H1 (cell line): ENCODE measurements around the gene SLC27A6. TPM values are rescaled to one million over a fixed set of nuclear protein-coding genes. Genes with fewer than 3 reads are reported as not detected.

Experiments used
- CTCF ChIA-PET: fragments of 300-600 bp; sonication (Branson Sonifier 250); formaldehyde crosslinking; loops from one replicate; lab custom pipeline; 2021; ENCODE audit not compliant: partially characterized antibody; lab: Charles Lee
- POLR2A ChIA-PET: fragments of 300-600 bp; sonication (Branson Sonifier 250); formaldehyde crosslinking; loops from one replicate; lab custom pipeline; 2021; ENCODE audit warnings: inconsistent platforms; ENCODE audit not compliant: partially characterized antibody; lab: Charles Lee
- DNase-seq, 2 experiments: peaks; one replicate each; pipeline versions ENCODE4 v3.0.0 to v3.0.0-alpha.2; 2010 to 2022; ENCODE audit warnings: low spot score in 2 of 2, low read depth in 1 of 2, mixed read lengths in 1 of 2
- FAIRE-seq: peaks from 2 replicates; lab custom pipeline; 2011; peaks lifted over from hg19 to GRCh38; lab: Jason Lieb, UNC
- H2AFZ ChIP-seq: 2 replicates; pipeline ENCODE4 v1.8.1; 2012; ENCODE audit warnings: low read length, inconsistent platforms
- H2AK5ac ChIP-seq: 2 replicates; pipeline ENCODE4 v1.6.1; 2013; ENCODE audit warnings: low read depth, low read length
- H2BK120ac ChIP-seq: replicated peaks from 2 replicates; pipeline ENCODE3; 2013; ENCODE audit warnings: low read depth, low read length, inconsistent platforms
- H2BK12ac ChIP-seq: 2 replicates; pipeline ENCODE4 v1.6.1; 2013; ENCODE audit warnings: low read depth, low read length
- H2BK15ac ChIP-seq: 2 replicates; pipeline ENCODE4 v1.6.1; 2013; ENCODE audit warnings: low read length
- H2BK20ac ChIP-seq: 2 replicates; pipeline ENCODE4 v1.6.1; 2013; ENCODE audit warnings: low read length
- H2BK5ac ChIP-seq: 2 replicates; pipeline ENCODE4 v1.6.1; 2013; ENCODE audit warnings: low read depth, low read length
- H3K14ac ChIP-seq: 2 replicates; pipeline ENCODE4 v1.6.1; 2013; ENCODE audit warnings: inconsistent platforms; ENCODE audit not compliant: insufficient read length
- H3K18ac ChIP-seq: 2 replicates; pipeline ENCODE4 v1.6.1; 2013; ENCODE audit warnings: low read length; ENCODE audit errors: extremely low read depth
- H3K23ac ChIP-seq: 2 replicates; pipeline ENCODE4 v1.6.1; 2013; ENCODE audit warnings: inconsistent platforms; ENCODE audit not compliant: insufficient read length
- H3K23me2 ChIP-seq: 2 replicates; pipeline ENCODE4 v1.6.1; 2013; ENCODE audit warnings: low read depth, low read length
- H3K27ac ChIP-seq: 2 replicates; pipeline ENCODE4 v1.6.1; 2011; ENCODE audit warnings: low read depth, low read length, inconsistent platforms
- H3K27me3 ChIP-seq, 4 experiments: replicated peaks in 1 of 4; 1 replicate in 1 of 4; 2 replicates in 3 of 4; pipeline versions ENCODE4 v1.6.1 to v1.8.1; 2011 to 2013; ENCODE audit warnings: low read length in 3 of 4, mild to moderate bottlenecking in 3 of 4, inconsistent platforms in 2 of 4, mixed read lengths in 2 of 4, moderate library complexity in 1 of 4; ENCODE audit not compliant: control insufficient read depth in 3 of 4, insufficient read depth in 3 of 4; ENCODE audit errors: extremely low read depth in 1 of 4
- H3K36me3 ChIP-seq, 4 experiments: 2 replicates each; pipeline versions ENCODE4 v1.6.1 to v1.8.1; 2011 to 2013; ENCODE audit warnings: mild to moderate bottlenecking in 4 of 4, low read length in 3 of 4, moderate library complexity in 2 of 4, control low read depth in 1 of 4, inconsistent platforms in 1 of 4; ENCODE audit not compliant: insufficient read depth in 4 of 4, control insufficient read depth in 2 of 4
- H3K4ac ChIP-seq: replicated peaks from 2 replicates; pipeline ENCODE3; 2013; ENCODE audit warnings: low read length, low read depth, mixed read lengths, inconsistent platforms; ENCODE audit not compliant: insufficient read length
- H3K4me1 ChIP-seq, 4 experiments: replicated peaks in 1 of 4; 1 replicate in 1 of 4; 2 replicates in 3 of 4; pipeline versions ENCODE4 v1.6.1 to v1.8.1; 2011 to 2013; ENCODE audit warnings: low read length in 3 of 4, inconsistent platforms in 2 of 4, mixed read lengths in 1 of 4; ENCODE audit not compliant: insufficient read depth in 4 of 4, control insufficient read depth in 3 of 4
- H3K4me2 ChIP-seq, 2 experiments: 2 replicates each; pipeline versions ENCODE4 v1.6.1 to v1.8.1; 2011 to 2013; ENCODE audit warnings: low read depth in 2 of 2, low read length in 2 of 2, control low read depth in 1 of 2, inconsistent platforms in 1 of 2, mild to moderate bottlenecking in 1 of 2; ENCODE audit not compliant: insufficient read depth in 1 of 2
- H3K4me3 ChIP-seq, 4 experiments: fragments of 200-600, 300-600 bp in 1 of 4; sonication (generic), shearing (Covaris generic), sonication (Bioruptor Twin) in 1 of 4; 2 replicates each; pipeline versions ENCODE4 v1.5.1 to v1.8.1; 2011 to 2016; ENCODE audit warnings: low read length in 4 of 4, low read depth in 3 of 4, control low read depth in 2 of 4, inconsistent platforms in 2 of 4, mild to moderate bottlenecking in 2 of 4, mixed read lengths in 1 of 4, moderate library complexity in 1 of 4; ENCODE audit not compliant: insufficient read depth in 2 of 4; ENCODE audit errors: extremely low read depth in 1 of 4
- H3K56ac ChIP-seq: replicated peaks from 2 replicates; pipeline ENCODE3; 2013; ENCODE audit warnings: low read depth, mild to moderate bottlenecking, mixed read lengths, low read length, inconsistent platforms; ENCODE audit not compliant: insufficient read length
- H3K79me1 ChIP-seq: 2 replicates; pipeline ENCODE4 v1.6.1; 2013; ENCODE audit warnings: low read depth, low read length, control low read depth
- H3K79me2 ChIP-seq, 2 experiments: 2 replicates each; pipeline versions ENCODE4 v1.6.1 to v1.8.1; 2012 to 2013; ENCODE audit warnings: low read length in 2 of 2, mild to moderate bottlenecking in 2 of 2, inconsistent platforms in 1 of 2; ENCODE audit not compliant: insufficient read depth in 2 of 2, control insufficient read depth in 1 of 2
- H3K9ac ChIP-seq, 4 experiments: replicated peaks in 1 of 4; 1 replicate in 1 of 4; 2 replicates in 3 of 4; pipeline versions ENCODE4 v1.6.1 to v1.8.1; 2011 to 2013; ENCODE audit warnings: low read depth in 3 of 4, low read length in 3 of 4, control low read depth in 2 of 4, mild to moderate bottlenecking in 2 of 4, moderate library complexity in 2 of 4, inconsistent platforms in 1 of 4; ENCODE audit errors: extremely low read depth in 1 of 4
- H3K9me3 ChIP-seq, 2 experiments: 2 replicates each; pipeline versions ENCODE4 v1.6.1 to v1.8.1; 2012 to 2013; ENCODE audit warnings: mild to moderate bottlenecking in 2 of 2, moderate library complexity in 2 of 2, control low read depth in 1 of 2, inconsistent platforms in 1 of 2, low read depth in 1 of 2, low read length in 1 of 2, mixed read lengths in 1 of 2; ENCODE audit not compliant: insufficient read depth in 2 of 2
- H4K20me1 ChIP-seq, 2 experiments: replicated peaks in 1 of 2; 2 replicates each; pipeline versions ENCODE3 to v1.8.1; 2011 to 2013; ENCODE audit warnings: inconsistent platforms in 2 of 2, low read length in 2 of 2, mild to moderate bottlenecking in 1 of 2; ENCODE audit not compliant: insufficient read depth in 2 of 2, control insufficient read depth in 1 of 2
- H4K5ac ChIP-seq: 2 replicates; pipeline ENCODE4 v1.6.1; 2013; ENCODE audit warnings: low read length, low read depth, mixed read lengths, inconsistent platforms; ENCODE audit not compliant: insufficient read length
- H4K8ac ChIP-seq: 2 replicates; pipeline ENCODE4 v1.8.0; 2013; ENCODE audit warnings: mild to moderate bottlenecking, moderate library complexity, low read length, inconsistent platforms; ENCODE audit not compliant: insufficient read depth; ENCODE audit errors: extremely low read depth
- H4K91ac ChIP-seq: replicated peaks from 2 replicates; pipeline ENCODE3; 2013; ENCODE audit warnings: low read length, mixed read lengths, inconsistent platforms; ENCODE audit not compliant: insufficient read length
- CBX5 ChIP-seq: fragments of 300-800, 300-1000 bp; sonication (generic); IDR thresholded peaks from 2 replicates; pipeline ENCODE4 v1.7.1; 2016; ENCODE audit warnings: antibody characterized with exemption, low read length, low read depth
- CBX8 ChIP-seq: fragments of 300-800, 300-1000 bp; sonication (generic); IDR thresholded peaks from 2 replicates; pipeline ENCODE4 v1.7.1; 2016; ENCODE audit warnings: low read depth, low read length, borderline replicate concordance
- CHD2 ChIP-seq: IDR thresholded peaks from 2 replicates; pipeline ENCODE4 v1.6.1; 2012; ENCODE audit warnings: low read length, improper control_type of control experiment
- EZH2 ChIP-seq: fragments of 200-600 bp; sonication (generic); IDR thresholded peaks from 2 replicates; pipeline ENCODE4 v1.7.1; 2012; ENCODE audit warnings: low read depth, mild to moderate bottlenecking, moderate library complexity, low read length, inconsistent platforms; ENCODE audit not compliant: severe bottlenecking
- NANOG ChIP-seq: IDR thresholded peaks from 2 replicates; pipeline ENCODE4 v1.6.1; 2011; ENCODE audit warnings: low read length, low read depth, mild to moderate bottlenecking, inconsistent platforms; ENCODE audit not compliant: insufficient read depth, poor library complexity, severe bottlenecking
- RXRA ChIP-seq: IDR thresholded peaks from 2 replicates; pipeline ENCODE4 v1.6.1; 2011; ENCODE audit warnings: low read depth, mild to moderate bottlenecking, low read length, moderate library complexity; ENCODE audit not compliant: insufficient read depth
- SAP30 ChIP-seq: fragments of 300-600 bp; sonication (generic); IDR thresholded peaks from 2 replicates; pipeline ENCODE4 v1.7.1; 2012; ENCODE audit warnings: low read length, moderate library complexity, mild to moderate bottlenecking, inconsistent platforms; ENCODE audit not compliant: insufficient read depth, insufficient replicate concordance
- SUZ12 ChIP-seq: fragments of 200-600 bp; sonication (generic); IDR thresholded peaks from 2 replicates; pipeline ENCODE4 v1.6.1; 2012; ENCODE audit warnings: mild to moderate bottlenecking, inconsistent platforms, low read length, moderate library complexity, mixed read lengths
- TBP ChIP-seq: IDR thresholded peaks from 2 replicates; pipeline ENCODE4 v1.6.1; 2011; ENCODE audit warnings: low read depth, low read length, improper control_type of control experiment
- TEAD4 ChIP-seq: IDR thresholded peaks from 2 replicates; pipeline ENCODE4 v1.6.1; 2012; ENCODE audit warnings: low read depth, low read length, inconsistent platforms, mixed read lengths
- WGBS, 2 experiments: shearing (Covaris generic) in 1 of 2; methylation state at CpG; one replicate each; pipeline versions ENCODE4 v1.1.6 to v1.1.7; 2013 to 2015; ENCODE audit warnings: low lambda C conversion rate in 2 of 2, mixed read lengths in 2 of 2, inconsistent platforms in 1 of 2, low coverage in 1 of 2, missing lambda C conversion rate in 1 of 2; ENCODE audit not compliant: insufficient replicate concordance in 2 of 2, insufficient coverage in 1 of 2, insufficient read length in 1 of 2; ENCODE audit errors: extremely low coverage in 1 of 2, missing lambda C conversion rate in 1 of 2; 5-methylcytosine and 5-hydroxymethylcytosine counted together
- polyA plus RNA-seq, 7 experiments: library from polyadenylated mRNA; depleted of rRNA in 3 of 7; stranded (reverse) in 5 of 7; unstranded in 2 of 7; fragments of >200 nt in 5 of 7; fragments of 200-250 nt in 2 of 7; gene quantifications; 1 replicate in 5 of 7; 2 replicates in 1 of 7; 4 replicates in 1 of 7; pipeline versions ENCODE4 v1.2.1 to v1.2.3, GENCODE V29; 2011 to 2013; ENCODE audit warnings: missing spikeins in 2 of 7, mixed read lengths in 2 of 7
- total RNA-seq: library from RNA; stranded (reverse); fragmentation: NEBNext Ultra II Directional; extraction: Animal tissue kit (Norgen Biotek cat#: 25700); gene quantifications from 2 replicates; pipeline ENCODE4 v1.2.1, GENCODE V29; 2021
- TF ChIP-seq, protein P1 (sequence below): IDR thresholded peaks from 2 replicates; pipeline ENCODE4 v1.6.1; 2012; ENCODE audit warnings: inconsistent platforms

The SLC27A6 gene
- total and polyA plus RNA-seq, 2 of the 8 experiments (the other 6 are each of a cell fraction or from before 2014, with no cell fraction given): 4.0 to 4.7 TPM

DNA sequence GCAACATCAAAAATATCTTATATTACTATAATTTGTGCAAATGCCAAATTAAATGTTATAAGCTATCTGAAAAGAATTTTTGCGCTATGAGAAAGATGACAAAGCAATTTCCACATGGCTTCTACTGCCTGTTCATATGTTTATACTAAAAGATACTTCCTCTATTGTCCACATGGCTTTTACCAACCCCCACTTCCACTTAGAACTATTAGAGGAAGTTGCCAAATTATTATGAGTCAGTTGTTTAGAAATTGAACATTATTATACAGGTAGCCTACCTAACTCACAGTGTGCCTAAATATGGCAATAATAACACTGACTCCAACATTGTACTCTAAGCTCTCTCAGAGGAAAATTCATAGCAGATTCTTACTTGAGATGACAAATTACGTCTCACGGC is 37.6 kb upstream of the SLC27A6 start:
- Histone ChIP-seq H4K91ac (no peak overlapping the region), H4K5ac (no peak overlapping the region), H4K8ac (no peak overlapping the region), H2BK15ac (no peak overlapping the region), H3K79me1 (no peaks in the 10 kb centered on the region), H3K36me3 (no peaks in the 10 kb centered on the region; a peak in 1 of 8 replicates), H3K4me2 (no peak overlapping the region), H2BK5ac (no peak overlapping the region), H2AK5ac (no peak overlapping the region), H3K56ac (no peak overlapping the region), H3K27me3 (no peaks in the 10 kb centered on the region), H2BK12ac (no peak overlapping the region), H3K14ac (no peak overlapping the region), H3K23ac (no peak overlapping the region), H3K4me1 (no peaks in the 10 kb centered on the region), H3K4me3 (no peak overlapping the region), H3K9ac (no peak overlapping the region), H3K9me3 (peaks cover 0 to 2% of the 10 kb centered on the region in 2 experiments; a peak in 1 of 4 replicates), H2BK120ac (no peak overlapping the region), H3K23me2 (no peaks in the 10 kb centered on the region), H3K18ac (no peak overlapping the region), H2AFZ (no peak overlapping the region), H2BK20ac (no peak overlapping the region), H3K79me2 (no peaks in the 10 kb centered on the region), H3K27ac (no peak overlapping the region), H3K4ac (no peak overlapping the region), H4K20me1 (no peaks in the 10 kb centered on the region)
- 89% methylated on average over 3 of the region's 3 CpGs; no CpG with 5 or more reads in 1 of the 2 experiments for WGBS, 2 experiments
- no peak for FAIRE-seq
- DNase-seq: no peak
- ChIA-PET CTCF (interaction anchor here (1.6 kb wide), 1 partner anchor 32 kb away, joined by 4 read pairs; no protein-coding TSS in a partner anchor), POLR2A (no interaction called here)
- no peak for TF ChIP-seq TBP
- TF ChIP-seq EZH2: no peak
- TF ChIP-seq, protein P1, sequence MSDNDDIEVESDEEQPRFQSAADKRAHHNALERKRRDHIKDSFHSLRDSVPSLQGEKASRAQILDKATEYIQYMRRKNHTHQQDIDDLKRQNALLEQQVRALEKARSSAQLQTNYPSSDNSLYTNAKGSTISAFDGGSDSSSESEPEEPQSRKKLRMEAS: no peak
- no peak for TF ChIP-seq TEAD4
- no peak for TF ChIP-seq RXRA
- no peak for TF ChIP-seq SUZ12
- no peak for TF ChIP-seq SAP30
- TF ChIP-seq NANOG: no peak
- TF ChIP-seq CHD2: no peak
- TF ChIP-seq CBX5: no peak
- no peak for TF ChIP-seq CBX8
